ENCODE measurements around the gene EFHC1. TPM values are rescaled to one million over a fixed set of nuclear protein-coding genes. Genes with fewer than 3 reads are reported as not detected.

EFHC1 gene
- total RNA-seq, 1 donor from 2014 or later = 16.0 TPM

GRCh38 chr6:52395969-52396368 lies 24.2 kb upstream of the EFHC1 start:
- DNase-seq (ENCODE audit: extremely low read depth, low read depth, low spot score) = no peak

- DNase-seq (ENCODE audit: extremely low read depth, low read depth, low spot score) = no peak
These were observed 20.4 kb upstream of the EFHC1 start for GRCh38 chr6:52399511-52400312.

- DNase-seq (ENCODE audit: extremely low read depth, low read depth, low spot score) = no peak
These were observed 19.7 kb upstream of the EFHC1 start for GRCh38 chr6:52400313-52401041.

GRCh38 chr6:52403086-52403485 lies 17.1 kb upstream of the EFHC1 start:
- DNase-seq (ENCODE audit: extremely low read depth, low read depth, low spot score) = no peak

GRCh38 chr6:52403627-52404026 lies 16.5 kb upstream of the EFHC1 start:
- no peak for DNase-seq (ENCODE audit: extremely low read depth, low read depth, low spot score)

GRCh38 chr6:52405243-52405642 lies 14.9 kb upstream of the EFHC1 start:
- DNase-seq (ENCODE audit: extremely low read depth, low read depth, low spot score) = no peak

- DNase-seq (ENCODE audit: extremely low read depth, low read depth, low spot score) = no peak
These were observed 12.7 kb upstream of the EFHC1 start for GRCh38 chr6:52407467-52407866.

GRCh38 chr6:52409499-52409898 lies 10.6 kb upstream of the EFHC1 start:
- no peak for DNase-seq (ENCODE audit: extremely low read depth, low read depth, low spot score)

- no peak for DNase-seq (ENCODE audit: extremely low read depth, low read depth, low spot score)
These were observed 9.2 kb upstream of the EFHC1 start for GRCh38 chr6:52410979-52411378.

GRCh38 chr6:52411911-52412310 lies 8.2 kb upstream of the EFHC1 start:
- no peak for DNase-seq (ENCODE audit: extremely low read depth, low read depth, low spot score)

GRCh38 chr6:52415333-52415732 lies 4.8 kb upstream of the EFHC1 start:
- DNase-seq (ENCODE audit: extremely low read depth, low read depth, low spot score) = no peak

GRCh38 chr6:52415917-52416628 lies 4.1 kb upstream of the EFHC1 start:
- DNase-seq (ENCODE audit: extremely low read depth, low read depth, low spot score) = no peak

GRCh38 chr6:52416629-52417151 lies 3.5 kb upstream of the EFHC1 start:
- peak; percentile 64 for DNase-seq (ENCODE audit: extremely low read depth, low read depth, low spot score)

GRCh38 chr6:52417675-52418111 lies 2.4 kb upstream of the EFHC1 start:
- DNase-seq (ENCODE audit: extremely low read depth, low read depth, low spot score) = peak; percentile 66

GRCh38 chr6:52418606-52419005 lies 1.5 kb upstream of the EFHC1 start:
- DNase-seq (ENCODE audit: extremely low read depth, low read depth, low spot score) = no peak

GRCh38 chr6:52420668-52421358 lies 671 bp downstream of the EFHC1 start:
- DNase-seq (ENCODE audit: extremely low read depth, low read depth, low spot score) = no peak

GRCh38 chr6:52422156-52422555 lies 2.0 kb downstream of the EFHC1 start:
- DNase-seq (ENCODE audit: extremely low read depth, low read depth, low spot score) = no peak

GRCh38 chr6:52423448-52423847 lies 3.3 kb downstream of the EFHC1 start:
- DNase-seq (ENCODE audit: extremely low read depth, low read depth, low spot score) = no peak

- DNase-seq (ENCODE audit: extremely low read depth, low read depth, low spot score) = peak; percentile 85
These were observed 3.8 kb downstream of the EFHC1 start for GRCh38 chr6:52423971-52424381.

GRCh38 chr6:52424513-52424912 lies 4.4 kb downstream of the EFHC1 start:
- DNase-seq (ENCODE audit: extremely low read depth, low read depth, low spot score) = no peak

- no peak for DNase-seq (ENCODE audit: extremely low read depth, low read depth, low spot score)
These were observed 6.5 kb downstream of the EFHC1 start for GRCh38 chr6:52426667-52427066.

Measured in glomerular endothelial cell (primary cell).